CD4-positive, alpha-beta T cell treated with Interferon gamma for 1 hour (primary cell): ENCODE measurements around the gene PRAME.
A peak's percentile ranks its signal among the peaks of the same experiment; 100 is the strongest.
"Not testable (repeated sequence)": the region's sequence is repeated elsewhere in the genome, so short reads cannot be mapped to it uniquely, and the experiment has no call there.

Source experiments
- DNase-seq: peaks from one replicate; pipeline ENCODE4 v3.0.0-alpha.2; 2020

Gene PRAME

GRCh38 chr22:22520667-22521602 is 38.1 kb downstream of the PRAME start:
- no peak for DNase-seq

- no peak for DNase-seq
These were observed 38.9 kb downstream of the PRAME start, which contains the start of gene ZNF280A for GRCh38 chr22:22520020-22520656. TSS of gene ZNF280A (minus strand) at chr22:22520270. CDS start at chr22:22515630, 4,640 bp downstream.

- no peak for DNase-seq
These were observed 39.5 kb downstream of the PRAME start for GRCh38 chr22:22519591-22519990.

GRCh38 chr22:22516992-22517391 is 42.1 kb downstream of the PRAME start:
- no peak for DNase-seq

GRCh38 chr22:22515890-22516289 is 43.2 kb downstream of the PRAME start:
- no peak for DNase-seq

- DNase-seq, result not testable (repeated sequence)
These were observed 44.6 kb downstream of the PRAME start for GRCh38 chr22:22514431-22514830.

GRCh38 chr22:22513619-22514018 is 45.4 kb downstream of the PRAME start:
- no peak for DNase-seq

- DNase-seq, result no peak
These were observed 46.1 kb downstream of the PRAME start for GRCh38 chr22:22512951-22513350.

- DNase-seq, result not testable (repeated sequence)
These were observed 48.2 kb downstream of the PRAME start for GRCh38 chr22:22510833-22511232.

GRCh38 chr22:22509912-22510311 is 49.2 kb downstream of the PRAME start:
- not testable (repeated sequence) for DNase-seq

GRCh38 chr22:22508274-22509176 is 50.5 kb downstream of the PRAME start, which contains the start of gene ZNF280B:
TSS of gene ZNF280B (minus strand) at chr22:22508742. CDS start at chr22:22489398, 19,344 bp downstream.
- DNase-seq, result peak; percentile 82

- no peak for DNase-seq
These were observed 51.3 kb downstream of the PRAME start for GRCh38 chr22:22507743-22508273.

- DNase-seq, result no peak
These were observed 52.3 kb downstream of the PRAME start for GRCh38 chr22:22506736-22507135.

GRCh38 chr22:22498267-22498666 is 60.8 kb downstream of the PRAME start:
- DNase-seq, result no peak
